ENCODE measurements around the gene FGF2.
"Not testable (repeated sequence)": the region's sequence is repeated elsewhere in the genome, so short reads cannot be mapped to it uniquely, and the experiment has no call there.

Gene FGF2

GRCh38 chr4:122814426-122814825 lies 12.2 kb upstream of the FGF2 start:
- no peak for DNase-seq (ENCODE audit: low spot score)

GRCh38 chr4:122815248-122815647 lies 11.4 kb upstream of the FGF2 start:
- DNase-seq (ENCODE audit: low spot score) = no peak

GRCh38 chr4:122816476-122816875 lies 10.2 kb upstream of the FGF2 start:
- no peak for DNase-seq (ENCODE audit: low spot score)

- no peak for DNase-seq (ENCODE audit: low spot score)
Observed at GRCh38 chr4:122819708-122820449, 6.8 kb upstream of the FGF2 start.

DNA sequence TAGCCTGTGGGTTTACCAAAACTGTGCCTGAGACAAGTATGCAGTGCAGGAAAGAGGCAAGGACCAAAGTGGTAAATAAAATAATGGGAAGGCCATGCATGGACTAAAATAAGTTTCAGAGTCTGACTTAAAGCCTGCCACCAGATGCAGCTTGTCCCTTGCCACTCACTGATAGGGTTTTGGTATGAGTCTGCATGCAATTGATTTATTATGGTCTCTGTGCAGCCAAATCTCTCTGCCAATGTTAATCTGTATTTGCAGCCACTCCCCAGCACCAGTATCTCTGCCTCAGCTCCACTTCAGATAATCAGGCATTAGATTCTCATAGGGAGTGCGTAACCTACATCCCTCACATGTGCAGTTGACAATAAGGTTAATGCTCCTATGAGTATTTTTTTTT lies 5.5 kb upstream of the FGF2 start:
- DNase-seq (ENCODE audit: low spot score) = no peak

GRCh38 chr4:122822466-122822865 lies 4.2 kb upstream of the FGF2 start:
- DNase-seq (ENCODE audit: low spot score) = no peak

DNA sequence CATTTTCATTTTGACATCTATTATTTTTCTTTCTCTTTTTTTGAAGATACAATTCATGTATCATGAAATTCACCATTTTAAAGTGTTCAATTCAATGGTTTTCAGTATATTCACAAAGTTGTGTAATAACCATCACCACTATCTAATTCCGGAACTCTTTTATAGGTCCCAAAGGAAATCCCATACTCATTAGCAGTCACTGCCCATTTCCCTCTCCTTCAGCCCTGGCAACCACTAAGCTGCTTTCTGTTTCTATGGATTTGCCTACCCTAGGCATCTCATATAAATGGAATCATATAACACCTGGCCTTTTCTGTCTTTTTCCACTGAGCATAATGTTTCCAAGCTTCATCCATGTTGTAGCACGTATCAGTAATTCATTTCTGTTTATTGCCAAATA lies 3.2 kb upstream of the FGF2 start:
- no peak for DNase-seq (ENCODE audit: low spot score)

GRCh38 chr4:122824616-122825015 lies 2.0 kb upstream of the FGF2 start:
- no peak for DNase-seq (ENCODE audit: low spot score)

DNA sequence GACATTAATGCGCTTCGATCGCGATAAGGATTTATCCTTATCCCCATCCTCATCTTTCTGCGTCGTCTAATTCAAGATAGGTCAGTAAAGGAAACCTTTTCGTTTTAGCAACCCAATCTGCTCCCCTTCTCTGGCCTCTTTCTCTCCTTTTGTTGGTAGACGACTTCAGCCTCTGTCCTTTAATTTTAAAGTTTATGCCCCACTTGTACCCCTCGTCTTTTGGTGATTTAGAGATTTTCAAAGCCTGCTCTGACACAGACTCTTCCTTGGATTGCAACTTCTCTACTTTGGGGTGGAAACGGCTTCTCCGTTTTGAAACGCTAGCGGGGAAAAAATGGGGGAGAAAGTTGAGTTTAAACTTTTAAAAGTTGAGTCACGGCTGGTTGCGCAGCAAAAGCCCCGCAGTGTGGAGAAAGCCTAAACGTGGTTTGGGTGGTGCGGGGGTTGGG lies 528 bp upstream of the FGF2 start:
- no peak for DNase-seq (ENCODE audit: low spot score)

GRCh38 chr4:122827258-122827878 lies 737 bp downstream of the FGF2 start:
- no peak for DNase-seq (ENCODE audit: low spot score)

DNA sequence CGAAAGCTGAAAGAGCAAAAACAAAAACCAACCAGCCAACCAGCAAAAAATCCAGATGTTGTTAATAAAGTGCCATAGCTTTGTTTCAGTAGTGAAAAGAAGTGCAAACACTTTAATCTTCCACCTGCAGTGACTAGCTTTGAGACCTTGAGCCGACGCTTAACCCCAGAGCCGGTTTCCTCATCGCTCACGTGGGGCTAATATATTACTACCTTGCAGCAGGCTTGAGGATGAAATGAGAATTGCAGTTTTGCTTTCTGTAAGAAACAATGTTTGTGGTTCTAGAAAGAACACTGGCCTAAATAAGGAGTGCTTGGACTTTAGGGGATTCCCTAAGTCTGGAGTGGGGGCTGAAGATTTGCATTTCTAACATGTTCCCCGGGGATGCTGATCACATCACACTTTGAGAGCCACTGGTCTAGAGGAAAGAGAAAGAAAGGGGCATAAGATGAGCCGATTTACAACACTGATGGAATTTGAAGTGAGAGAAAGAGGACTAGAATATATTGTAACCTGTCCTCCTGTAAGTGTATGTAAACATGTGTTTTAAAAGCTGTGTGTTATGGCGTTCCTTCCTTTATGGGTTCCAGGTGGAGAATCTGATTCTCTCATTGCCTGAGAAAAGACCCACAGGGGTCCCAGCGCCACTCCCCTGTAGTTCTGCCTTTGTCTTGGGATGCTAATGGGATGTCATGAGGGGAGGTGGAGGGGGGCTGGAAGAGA lies 1.4 kb downstream of the FGF2 start:
- DNase-seq (ENCODE audit: low spot score) = no peak

GRCh38 chr4:122830426-122831095 lies 3.9 kb downstream of the FGF2 start:
- no peak for DNase-seq (ENCODE audit: low spot score)

DNA sequence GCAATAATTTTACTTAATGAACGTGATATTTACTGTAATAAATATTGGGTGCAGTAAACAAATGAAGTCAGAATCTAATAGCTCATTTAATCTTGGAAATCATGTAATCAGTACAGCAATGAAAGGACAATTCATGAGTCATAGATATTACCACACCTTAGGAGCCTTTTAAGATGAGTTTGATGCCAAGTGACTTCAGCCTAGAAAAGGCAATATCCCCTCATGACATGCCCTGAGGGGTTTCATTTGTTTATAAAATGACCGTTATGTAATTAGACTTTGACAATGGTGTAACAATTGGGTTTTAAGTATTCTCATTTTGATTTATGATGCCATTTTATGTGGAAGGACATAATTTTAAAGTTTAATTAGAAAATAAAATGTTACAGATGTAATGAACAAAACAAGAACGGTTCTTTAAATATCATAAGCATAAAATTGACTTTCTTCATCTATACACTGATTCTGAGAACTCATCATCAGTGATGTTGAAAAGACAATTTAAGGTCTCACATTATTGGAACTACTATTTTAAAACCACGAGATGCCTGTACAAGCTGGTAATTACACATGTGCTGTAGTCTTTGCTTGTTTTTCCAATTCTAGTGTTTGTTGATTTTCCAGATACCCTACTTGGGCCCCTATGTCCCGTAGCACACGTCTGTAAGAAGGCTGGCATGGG lies 5.0 kb downstream of the FGF2 start:
- DNase-seq (ENCODE audit: low spot score) = no peak

- no peak for DNase-seq (ENCODE audit: low spot score)
Observed at GRCh38 chr4:122832732-122833131, 6.1 kb downstream of the FGF2 start.

DNA sequence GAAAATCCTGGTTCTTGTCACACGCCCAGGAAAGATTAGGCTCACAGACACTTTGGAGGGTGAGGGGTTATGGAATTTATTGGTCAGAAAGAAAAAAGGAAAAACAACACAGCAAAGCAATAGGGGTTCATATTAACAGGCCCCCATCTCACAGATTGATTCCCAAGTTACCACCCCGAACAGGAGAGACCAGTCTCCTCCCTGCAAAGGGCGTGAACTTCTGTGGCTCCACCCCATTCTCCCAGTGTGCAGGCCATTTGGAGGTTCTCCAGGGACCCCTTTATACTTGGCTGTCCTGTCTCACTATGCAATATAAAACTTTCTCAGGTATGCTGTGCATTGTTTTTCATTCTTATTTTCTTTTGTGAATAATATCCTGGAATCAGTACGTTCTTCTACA lies 7.4 kb downstream of the FGF2 start:
- no peak for DNase-seq (ENCODE audit: low spot score)

DNA sequence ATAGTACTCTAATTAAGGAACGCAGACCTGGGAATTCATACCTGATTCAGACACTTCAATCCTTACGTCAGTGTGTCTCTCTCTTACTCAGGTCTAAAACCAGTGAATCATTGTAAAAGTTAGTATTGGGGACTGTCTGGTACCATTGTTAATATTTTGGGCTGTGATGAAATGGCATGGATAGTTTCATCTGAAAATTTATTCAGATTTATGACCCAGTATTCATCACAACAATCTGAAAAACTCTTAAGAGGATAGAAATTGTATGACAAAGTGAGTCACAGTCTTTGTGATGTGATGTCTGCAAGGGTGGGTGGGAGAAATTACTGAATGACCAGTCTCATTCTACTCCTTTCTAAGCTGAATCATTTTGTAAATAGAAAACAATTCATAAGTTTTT lies 10.3 kb downstream of the FGF2 start:
- DNase-seq (ENCODE audit: low spot score) = no peak

DNA sequence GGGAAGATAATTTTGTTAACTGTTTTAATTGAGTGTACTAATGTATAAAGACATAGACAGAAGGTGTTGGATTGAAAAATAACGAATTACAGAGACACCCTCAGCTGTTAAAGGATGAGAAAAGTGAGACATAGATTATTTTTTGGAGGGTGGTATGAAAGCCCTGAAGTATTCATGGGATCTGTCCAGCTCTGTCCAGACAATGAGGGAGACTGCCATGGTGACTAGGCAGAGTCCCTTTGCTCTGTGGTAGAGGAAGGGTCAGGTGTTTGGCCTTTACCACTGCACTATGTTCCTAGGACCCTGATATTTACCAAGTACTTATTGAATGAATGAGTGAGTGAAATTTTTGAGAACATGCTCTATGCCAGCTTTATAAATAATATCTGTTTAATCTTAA lies 11.4 kb downstream of the FGF2 start:
- no peak for DNase-seq (ENCODE audit: low spot score)

GRCh38 chr4:122842392-122842791 lies 15.8 kb downstream of the FGF2 start:
- DNase-seq (ENCODE audit: low spot score) = no peak

DNA sequence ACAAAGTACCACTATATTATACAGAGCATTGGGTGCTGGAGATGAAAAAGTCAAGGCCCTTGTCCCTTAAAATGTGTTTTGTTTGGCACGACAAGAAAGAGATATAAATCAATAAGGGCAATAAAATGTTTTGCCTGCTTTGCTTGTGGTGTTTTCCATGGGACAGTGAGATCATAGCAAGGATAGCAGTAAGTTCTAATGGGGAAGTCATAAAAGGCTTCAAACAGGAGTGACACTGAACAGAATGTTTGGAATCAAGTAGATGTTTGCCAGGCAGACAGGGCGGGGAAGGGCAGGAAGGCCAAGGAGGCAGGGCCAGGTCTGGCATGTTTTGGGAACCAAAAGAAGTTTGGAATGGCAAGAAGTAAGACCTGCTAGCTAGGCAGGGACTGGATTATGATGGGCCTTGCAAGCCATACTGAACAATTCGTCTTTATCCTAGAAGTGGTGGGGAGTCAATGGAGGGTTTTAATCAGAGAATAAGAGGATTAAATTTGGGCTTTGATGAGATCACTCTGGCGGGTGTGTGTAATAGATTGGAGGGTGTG lies 16.4 kb downstream of the FGF2 start:
- DNase-seq (ENCODE audit: low spot score) = no peak

DNA sequence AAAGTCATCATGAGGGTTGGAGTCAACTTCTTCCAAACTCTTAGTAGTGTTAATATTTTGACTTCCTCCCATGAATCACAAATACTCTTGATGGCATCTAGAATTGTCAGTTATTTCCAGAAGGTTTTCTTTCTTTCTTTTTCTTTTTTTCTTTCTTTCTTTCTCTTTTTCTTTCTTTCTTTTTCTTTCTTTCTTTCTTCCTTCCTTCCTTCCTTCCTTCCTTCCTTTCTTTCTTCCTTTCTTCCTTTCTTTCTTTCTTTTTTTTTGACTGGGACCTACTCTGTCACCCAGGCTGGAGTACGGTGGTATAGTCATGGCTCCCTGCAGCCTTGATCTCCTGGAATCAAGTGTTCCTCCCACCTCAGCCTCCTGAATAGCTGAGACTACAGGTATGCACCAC lies 17.8 kb downstream of the FGF2 start:
- DNase-seq (ENCODE audit: low spot score) = not testable (repeated sequence)

DNA sequence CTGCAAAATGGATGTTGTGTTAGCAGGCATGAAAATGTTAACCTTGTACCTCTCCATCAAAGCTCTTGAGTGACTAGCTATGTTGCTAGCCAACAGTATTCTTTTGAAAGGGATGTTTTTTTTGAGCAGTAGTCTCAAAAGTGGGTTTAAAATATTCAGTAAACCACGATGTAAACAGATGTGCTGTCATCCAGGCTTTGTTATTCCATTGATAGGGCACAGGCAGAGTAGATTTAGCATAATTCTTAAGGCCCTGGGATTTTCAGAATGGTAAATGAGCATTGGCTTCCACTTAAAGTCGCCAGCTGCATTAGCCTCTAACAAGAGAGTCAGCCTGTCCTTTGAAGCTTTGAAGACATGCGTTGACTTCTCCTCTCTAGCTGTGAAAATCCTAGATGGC lies 18.4 kb downstream of the FGF2 start:
- DNase-seq (ENCODE audit: low spot score) = no peak

- DNase-seq (ENCODE audit: low spot score) = no peak
Observed at GRCh38 chr4:122845760-122846159, 19.1 kb downstream of the FGF2 start.

Measured in hematopoietic multipotent progenitor cell treated with erythropoietin and hydrocortisone succinate and interleukin-3 and kit ligand, for 17 days (in vitro differentiated cells).